GM12878 (cell line): ENCODE results near the gene AQP3. TPM values are rescaled to one million over a fixed set of nuclear protein-coding genes. Genes with fewer than 3 reads are reported as not detected.

ENCODE experiments used
- ATAC-seq: fragments of 200-7000 bp; cut with Tn5 transposase; 3 replicates; pipeline ENCODE4 v1.9.1; 2020; ENCODE audit warnings: mild to moderate bottlenecking, moderate library complexity
- BruUV-seq: library from RNA; stranded (reverse); fragments of 400-500 nt; replicated peaks from 2 replicates; lab custom pipeline; 2021; lab: Mats Ljungman, UMichigan
- CTCF ChIA-PET: fragments of 300-600 bp; sonication (Branson Sonifier 250); formaldehyde crosslinking; extraction: SDS; loops from one replicate; lab custom pipeline; 2021; ENCODE audit warnings: inconsistent platforms; lab: Yijun Ruan, JAX
- POLR2A ChIA-PET: fragments of 350-600 bp; formaldehyde crosslinking; extraction: SDS; loops from one replicate; lab custom pipeline; 2021; ENCODE audit warnings: inconsistent platforms; lab: Charles Lee
- RAD21 ChIA-PET: fragments of 300-600 bp; sonication (Branson Sonifier 250); formaldehyde crosslinking; loops from one replicate; lab custom pipeline; 2023; ENCODE audit warnings: antibody characterized with exemption; ENCODE audit not compliant: unreplicated experiment; lab: Charles Lee
- SMC1A ChIA-PET: fragments of 300-600 bp; sonication (Branson Sonifier 250); formaldehyde crosslinking; loops from one replicate; lab custom pipeline; 2023; ENCODE audit not compliant: unreplicated experiment, uncharacterized antibody; lab: Charles Lee
- DNase-seq: peaks from one replicate; pipeline ENCODE4 v3.0.0-alpha.2; 2011; ENCODE audit warnings: low read depth, low spot score
- FAIRE-seq: peaks from 3 replicates; lab custom pipeline; 2011; peaks lifted over from hg19 to GRCh38; lab: Jason Lieb, UNC
- H2AFZ ChIP-seq: 2 replicates; pipeline ENCODE4 v1.6.0; 2011; ENCODE audit warnings: low read depth, low read length, control low read depth; ENCODE audit not compliant: control insufficient read depth
- H3K27ac ChIP-seq: 2 replicates; pipeline ENCODE4 v1.5.1; 2011; ENCODE audit warnings: control low read depth; ENCODE audit not compliant: control insufficient read depth, insufficient read depth
- H3K27me3 ChIP-seq, 2 experiments: replicated peaks in 1 of 2; 2 replicates each; pipeline versions ENCODE4 v1.6.0 to v1.6.1; 2011; ENCODE audit warnings: low read length in 1 of 2; ENCODE audit not compliant: control insufficient read depth in 2 of 2, insufficient read depth in 2 of 2
- H3K36me3 ChIP-seq, 2 experiments: 2 replicates each; pipeline ENCODE4 v1.5.1; 2011; ENCODE audit warnings: low read length in 1 of 2; ENCODE audit not compliant: control insufficient read depth in 2 of 2, insufficient read depth in 2 of 2
- H3K4me1 ChIP-seq: 2 replicates; pipeline ENCODE4 v1.6.1; 2011; ENCODE audit warnings: mild to moderate bottlenecking, low read length, moderate library complexity, mixed read lengths; ENCODE audit not compliant: control insufficient read depth, insufficient read depth
- H3K4me2 ChIP-seq: 2 replicates; pipeline ENCODE4 v1.6.0; 2011; ENCODE audit warnings: control low read depth; ENCODE audit not compliant: control insufficient read depth, insufficient read depth
- H3K4me3 ChIP-seq: fragments of 200-600 bp; sonication (generic); 2 replicates; pipeline ENCODE4 v1.5.1; 2016
- H3K79me2 ChIP-seq: 2 replicates; pipeline ENCODE4 v1.6.0; 2011; ENCODE audit warnings: low read length; ENCODE audit not compliant: control insufficient read depth, insufficient read depth
- H3K9ac ChIP-seq: 2 replicates; pipeline ENCODE4 v1.8.0; 2011; ENCODE audit warnings: low read length, control low read depth, mixed read lengths; ENCODE audit not compliant: control insufficient read depth, insufficient read depth
- H3K9me3 ChIP-seq: replicated peaks from 3 replicates; pipeline ENCODE4 v1.5.1; 2011; ENCODE audit warnings: mild to moderate bottlenecking, low read length; ENCODE audit not compliant: control insufficient read depth, insufficient read depth
- H4K20me1 ChIP-seq: 2 replicates; pipeline ENCODE4 v1.6.0; 2011; ENCODE audit not compliant: control insufficient read depth, insufficient read depth
- ATF3 ChIP-seq: IDR thresholded peaks from 2 replicates; pipeline ENCODE4 v1.6.1; 2011; ENCODE audit warnings: low read depth, mild to moderate bottlenecking, low read length, moderate library complexity, borderline replicate concordance; ENCODE audit errors: extremely low read depth
- CBX5 ChIP-seq: sonication (generic); IDR thresholded peaks from 2 replicates; pipeline ENCODE4 v1.6.1; 2016; ENCODE audit warnings: low read depth, moderate library complexity, mild to moderate bottlenecking, inconsistent platforms
- CUX1 ChIP-seq: IDR thresholded peaks from 2 replicates; pipeline ENCODE4 v1.6.1; 2012; ENCODE audit warnings: improper control_type of control experiment, low read depth, low read length; ENCODE audit not compliant: insufficient replicate concordance
- EED ChIP-seq: sonication (generic); IDR thresholded peaks from 2 replicates; pipeline ENCODE4 v1.6.1; 2016; ENCODE audit warnings: antibody characterized with exemption, low read depth
- GABPA ChIP-seq: IDR thresholded peaks from 2 replicates; pipeline ENCODE4 v1.6.1; 2014; ENCODE audit warnings: antibody characterized with exemption, low read depth, mild to moderate bottlenecking, inconsistent platforms
- HCFC1 ChIP-seq: fragments of 150-350 bp; IDR thresholded peaks from 2 replicates; pipeline ENCODE4 v1.6.1; 2014; ENCODE audit warnings: low read length
- HDAC6 ChIP-seq: fragments of 200-600 bp; sonication (generic); IDR thresholded peaks from one replicate; pipeline ENCODE4 v1.8.0; 2017; ENCODE audit warnings: antibody characterized with exemption; ENCODE audit not compliant: unreplicated experiment
- MTA2 ChIP-seq: fragments of 450-650 bp; IDR thresholded peaks from 2 replicates; pipeline ENCODE4 v1.6.1; 2016; ENCODE audit warnings: low read depth, mild to moderate bottlenecking, moderate library complexity
- RUNX3 ChIP-seq: IDR thresholded peaks from 2 replicates; pipeline ENCODE4 v1.6.1; 2012; ENCODE audit warnings: low read length, inconsistent platforms
- SREBF1 ChIP-seq: IDR thresholded peaks from 2 replicates; pipeline ENCODE4 v1.6.1; 2012; ENCODE audit warnings: mild to moderate bottlenecking, low read length
- USF1 ChIP-seq: IDR thresholded peaks from 2 replicates; pipeline ENCODE4 v1.6.1; 2011; ENCODE audit warnings: borderline replicate concordance, low read depth, mild to moderate bottlenecking, moderate library complexity, mixed read lengths, low read length; ENCODE audit not compliant: insufficient read depth; ENCODE audit errors: extremely low read length
- ZNF592 ChIP-seq: fragments of 450-650 bp; IDR thresholded peaks from 2 replicates; pipeline ENCODE4 v1.6.1; 2017; ENCODE audit warnings: mild to moderate bottlenecking, moderate library complexity
- ZNF622 ChIP-seq: fragments of 450-650 bp; IDR thresholded peaks from 2 replicates; pipeline ENCODE4 v1.6.1; 2017; ENCODE audit warnings: mild to moderate bottlenecking, inconsistent platforms
- WGBS: methylation state at CpG from one replicate; pipeline ENCODE4 v1.1.6; 2016; ENCODE audit warnings: low lambda C conversion rate; ENCODE audit not compliant: insufficient replicate concordance, insufficient coverage; ENCODE audit errors: missing lambda C conversion rate; 5-methylcytosine and 5-hydroxymethylcytosine counted together
- in situ Hi-C: fragments of 300-500 bp; cut with MboI; formaldehyde crosslinking; loops from 9 replicates; pipeline ENCODE4 v1.14.3; 2018; ENCODE audit warnings: mixed read lengths
- intact Hi-C: fragments of 100-400 bp; cut with micrococcal nuclease; formaldehyde crosslinking; loops from one replicate; pipeline ENCODE4 v1.14.2; 2022; ENCODE audit not compliant: unreplicated experiment
- polyA plus RNA-seq, 11 experiments: library from polyadenylated mRNA; depleted of rRNA in 4 of 11; unstranded in 6 of 11; stranded (reverse) in 5 of 11; fragments of >200 nt; fragmentation: Nextera tagmentation in 4 of 11; fragmentation: Illumina TruSeq in 1 of 11; extraction: Ambion mirVana in 4 of 11; extraction: Trizol in 1 of 11; gene quantifications; 1 replicate in 1 of 11; 2 replicates in 10 of 11; pipeline versions ENCODE4 v1.2.1 to v1.2.3, GENCODE V29; 2011 to 2016; ENCODE audit warnings: inconsistent platforms in 2 of 11, missing spikeins in 2 of 11, low read depth in 1 of 11
- total RNA-seq, 4 experiments: library from RNA; depleted of rRNA in 3 of 4; stranded (reverse); fragments of >200 nt in 3 of 4; fragmentation: Illumina TruSeq in 1 of 4; extraction: Trizol in 1 of 4; gene quantifications; 2 replicates each; pipeline versions ENCODE4 v1.2.1 to v1.2.3, GENCODE V29; 2013 to 2021

The AQP3 gene
- total and polyA plus RNA-seq, 10 of the 15 experiments (the other 5 are each of a cell fraction or from before 2014, with no cell fraction given), result 0.60 to 11.8 (median 4.5) TPM

- intact Hi-C loops, result no loop called here
- WGBS, result 47% methylated on average over 8 of the region's 8 CpGs
- H4K20me1 ChIP-seq, result no peaks in the 10 kb centered on the region
- TF ChIP-seq CBX5, result no peak
- TF ChIP-seq EED, result no peak
- no peak for TF ChIP-seq MTA2
- TF ChIP-seq USF1, result no peak
- no peak for TF ChIP-seq RUNX3
- TF ChIP-seq HCFC1, result no peak
- no peak for TF ChIP-seq GABPA
- TF ChIP-seq ZNF622, result no peak
- TF ChIP-seq SREBF1, result no peak
- TF ChIP-seq ZNF592, result no peak
- TF ChIP-seq ATF3, result no peak
- TF ChIP-seq CUX1, result no peak
- no peak for TF ChIP-seq HDAC6
- H3K27ac ChIP-seq, result no peak overlapping the region
- ChIA-PET SMC1A (no interaction called here), POLR2A (no interaction called here), RAD21 (no interaction called here), CTCF (interaction anchor here (1.6 kb wide), 2 partner anchors 12 to 22 kb away, joined by 4 to 6 read pairs; partner anchors contain the start of gene AQP3)
- in situ Hi-C loops, result no loop called here
- FAIRE-seq, result no peak
- H3K27me3 ChIP-seq, result peaks cover 5 to 6% of the 10 kb centered on the region in 2 experiments
- BruUV-seq, result no TSS peak
- no peak overlapping the region for H2AFZ ChIP-seq
- H3K36me3 ChIP-seq, result no peaks in the 10 kb centered on the region
- ATAC-seq, result no peak
- no peaks in the 10 kb centered on the region for H3K79me2 ChIP-seq
- no peaks in the 10 kb centered on the region for H3K9me3 ChIP-seq
- no peak overlapping the region for H3K4me3 ChIP-seq
- DNase-seq, result no peak
- H3K9ac ChIP-seq, result no peak overlapping the region
- no peak overlapping the region for H3K4me2 ChIP-seq
- no peaks in the 10 kb centered on the region; the same call in 1 of the 2 replicates for H3K4me1 ChIP-seq
Measured at GRCh38 chr9:33435821-33436277, 11.5 kb downstream of the AQP3 start.
